Measurements from ENCODE around the gene ATP2B3.

GRCh38 chrX:153609917-153610835 is 92.7 kb downstream of the ATP2B3 start:
- TF ChIP-seq POLR2A (IDR thresholded peaks at IDR 0.05; ENCODE audit: low read depth, low read length) (no peak), POLR2AphosphoS5 (IDR thresholded peaks at IDR 0.05; ENCODE audit: low read depth, low read length) (no peak)
